ENCODE data around the gene GAREM1. TPM values are rescaled to one million over a fixed set of nuclear protein-coding genes. Genes with fewer than 3 reads are reported as not detected.

Gene GAREM1
- total and polyA plus RNA-seq, 2 donors (not counting 3 experiments of a cell fraction or from before 2014, with no cell fraction given) = 0.69 to 1.0 TPM

DNA sequence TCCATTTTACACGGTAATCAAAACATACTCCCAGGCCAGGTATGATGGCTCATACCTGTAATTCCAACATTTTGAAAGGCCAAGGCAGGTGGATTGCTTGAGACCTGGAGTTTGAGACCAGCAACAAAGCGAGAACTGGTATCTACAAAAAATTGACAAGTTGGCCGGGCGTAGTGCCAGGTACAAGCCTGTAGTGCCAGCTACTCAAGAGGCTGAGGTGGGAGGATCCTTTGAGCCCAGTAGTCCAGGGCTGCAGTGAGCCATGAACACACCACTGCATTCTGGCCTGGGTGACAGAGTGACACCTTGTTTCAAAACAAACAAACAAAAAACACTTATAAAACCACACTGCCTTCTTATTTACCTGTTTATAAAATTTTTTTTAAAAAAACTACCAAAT, 80.8 kb downstream of the GAREM1 start:
- Histone ChIP-seq H3K9ac (replicated peaks; ENCODE audit: extremely low read depth, insufficient read depth, low read length) (no peak overlapping the region), H3K9me1 (replicated peaks; ENCODE audit: control insufficient read depth, extremely low read depth, insufficient read depth, low read length) (no peaks in the 10 kb centered on the region), H3K36me3 (ENCODE audit: control insufficient read depth in 2 of 2, extremely low read depth in 1 of 2, insufficient read depth in 2 of 2, low read length in 2 of 2) (no peaks in the 10 kb centered on the region), H3K27ac (ENCODE audit: insufficient read depth, low read depth, low read length) (no peak overlapping the region), H3K4me2 (ENCODE audit: insufficient read depth, low read length) (no peak overlapping the region), H4K20me1 (replicated peaks; ENCODE audit: control insufficient read depth, extremely low read depth, insufficient read depth, low read length) (no peaks in the 10 kb centered on the region), H3K9me3 (replicated peaks; ENCODE audit: control insufficient read depth, insufficient read depth, low read length) (no peaks in the 10 kb centered on the region), H3K4me1 (ENCODE audit: control insufficient read depth, extremely low read depth, insufficient read depth, low read length) (peaks cover 5% of the 10 kb centered on the region), H3K79me2 (ENCODE audit: control insufficient read depth, insufficient read depth, low read length) (no peaks in the 10 kb centered on the region), H3K4me3 (replicated peaks in 1 of 3; ENCODE audit: insufficient read depth in 1 of 3, low read depth in 1 of 3, low read length in 3 of 3) (no peak overlapping the region), H3K27me3 (ENCODE audit: control insufficient read depth in 2 of 2, insufficient read depth in 2 of 2, low read length in 2 of 2) (no peaks in the 10 kb centered on the region), H2AFZ (ENCODE audit: low read depth, low read length) (no peak overlapping the region)
- POLR2A ChIA-PET = no interaction called here
- FAIRE-seq = no peak
- CTCF ChIA-PET = no interaction called here
- dilution Hi-C loops (cut with MboI; ENCODE audit: extremely low pct_ligation_motif_present, low sequenced_read_pairs) = no loop called here
- DNase-seq (ENCODE audit: low read depth, low spot score) = no peak
- no TSS peak for BruUV-seq (replicated peaks)
- intact Hi-C loops (cut with micrococcal nuclease) = no loop called here
- no peak for TF ChIP-seq POLR2AphosphoS5 (IDR thresholded peaks at IDR 0.05; ENCODE audit: insufficient read depth, low read depth, low read length)
- TF ChIP-seq FOS (IDR thresholded peaks at IDR 0.05; ENCODE audit: borderline replicate concordance, insufficient read depth, low read length) = no peak
- TF ChIP-seq, protein P1, sequence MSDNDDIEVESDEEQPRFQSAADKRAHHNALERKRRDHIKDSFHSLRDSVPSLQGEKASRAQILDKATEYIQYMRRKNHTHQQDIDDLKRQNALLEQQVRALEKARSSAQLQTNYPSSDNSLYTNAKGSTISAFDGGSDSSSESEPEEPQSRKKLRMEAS (IDR thresholded peaks at IDR 0.05; ENCODE audit: insufficient read depth, insufficient read length) = no peak
- TF ChIP-seq, protein P2, sequence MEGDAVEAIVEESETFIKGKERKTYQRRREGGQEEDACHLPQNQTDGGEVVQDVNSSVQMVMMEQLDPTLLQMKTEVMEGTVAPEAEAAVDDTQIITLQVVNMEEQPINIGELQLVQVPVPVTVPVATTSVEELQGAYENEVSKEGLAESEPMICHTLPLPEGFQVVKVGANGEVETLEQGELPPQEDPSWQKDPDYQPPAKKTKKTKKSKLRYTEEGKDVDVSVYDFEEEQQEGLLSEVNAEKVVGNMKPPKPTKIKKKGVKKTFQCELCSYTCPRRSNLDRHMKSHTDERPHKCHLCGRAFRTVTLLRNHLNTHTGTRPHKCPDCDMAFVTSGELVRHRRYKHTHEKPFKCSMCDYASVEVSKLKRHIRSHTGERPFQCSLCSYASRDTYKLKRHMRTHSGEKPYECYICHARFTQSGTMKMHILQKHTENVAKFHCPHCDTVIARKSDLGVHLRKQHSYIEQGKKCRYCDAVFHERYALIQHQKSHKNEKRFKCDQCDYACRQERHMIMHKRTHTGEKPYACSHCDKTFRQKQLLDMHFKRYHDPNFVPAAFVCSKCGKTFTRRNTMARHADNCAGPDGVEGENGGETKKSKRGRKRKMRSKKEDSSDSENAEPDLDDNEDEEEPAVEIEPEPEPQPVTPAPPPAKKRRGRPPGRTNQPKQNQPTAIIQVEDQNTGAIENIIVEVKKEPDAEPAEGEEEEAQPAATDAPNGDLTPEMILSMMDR (IDR thresholded peaks at IDR 0.05; ENCODE audit: extremely low read depth in 1 of 2, insufficient read depth in 1 of 2, low read depth in 1 of 2, low read length in 2 of 2) = no peak
- no peak for TF ChIP-seq JUN (IDR thresholded peaks at IDR 0.05; ENCODE audit: borderline replicate concordance, insufficient read depth, insufficient read length, low read depth)
- TF ChIP-seq MYC (IDR thresholded peaks at IDR 0.05; ENCODE audit: low read depth, low read length) = no peak
- no peak for TF ChIP-seq EZH2 (IDR thresholded peaks at IDR 0.05; ENCODE audit: borderline replicate concordance, low read depth, low read length, severe bottlenecking)
- TF ChIP-seq POLR2A (IDR thresholded peaks at IDR 0.05; ENCODE audit: low read depth, low read length) = no peak
- TF ChIP-seq GATA2 (IDR thresholded peaks at IDR 0.05; ENCODE audit: insufficient read depth, insufficient read length, low read depth, low read length) = no peak

Data from endothelial cell of umbilical vein (primary cell).